Epidermal melanocyte (primary cell): ENCODE data around the gene UPF2.
"Not testable (repeated sequence)": the region's sequence is repeated elsewhere in the genome, so short reads cannot be mapped to it uniquely, and the experiment has no call there.

Experiments
- DNase-seq: peaks from one replicate; pipeline ENCODE4 v3.0.0; 2011; ENCODE audit warnings: low spot score; ENCODE audit not compliant: insufficient read length

Gene UPF2

GRCh38 chr10:12042797-12043651 lies at the start of gene UPF2:
Gene UPF2 (minus strand): TSS chr10:12042809. CDS start chr10:12035423, 7,386 bp downstream.
- DNase-seq = peak; percentile 98

GRCh38 chr10:12091421-12091820 lies 48.8 kb upstream of the UPF2 start:
- DNase-seq = no peak

GRCh38 chr10:12088919-12089318 lies 46.3 kb upstream of the UPF2 start:
- DNase-seq = no peak

GRCh38 chr10:12081879-12082557 lies 39.4 kb upstream of the UPF2 start:
- no peak for DNase-seq

GRCh38 chr10:12081470-12081869 lies 38.9 kb upstream of the UPF2 start:
- no peak for DNase-seq

GRCh38 chr10:12077580-12078180 lies 35.1 kb upstream of the UPF2 start:
- no peak for DNase-seq

GRCh38 chr10:12073526-12073925 lies 30.9 kb upstream of the UPF2 start:
- DNase-seq = no peak

GRCh38 chr10:12071441-12071840 lies 28.8 kb upstream of the UPF2 start:
- not testable (repeated sequence) for DNase-seq

- DNase-seq = peak; percentile 99
Measured at GRCh38 chr10:12068449-12069269, 26.1 kb upstream of the UPF2 start, which contains the start of gene DHTKD1. Gene DHTKD1 (plus strand): TSS chr10:12068954. CDS start chr10:12069034, 80 bp downstream.

- DNase-seq = no peak
Measured at GRCh38 chr10:12067336-12067735, 24.7 kb upstream of the UPF2 start.

GRCh38 chr10:12063483-12063818 lies 20.8 kb upstream of the UPF2 start:
- no peak for DNase-seq

GRCh38 chr10:12062754-12063482 lies 20.3 kb upstream of the UPF2 start:
- no peak for DNase-seq

- no peak for DNase-seq
Measured at GRCh38 chr10:12061124-12061523, 18.5 kb upstream of the UPF2 start.

GRCh38 chr10:12056748-12057147 lies 14.1 kb upstream of the UPF2 start:
- no peak for DNase-seq

GRCh38 chr10:12055732-12056131 lies 13.1 kb upstream of the UPF2 start:
- DNase-seq = no peak

- DNase-seq = no peak
Measured at GRCh38 chr10:12051241-12051640, 8.6 kb upstream of the UPF2 start.

- no peak for DNase-seq
Measured at GRCh38 chr10:12050528-12050927, 7.9 kb upstream of the UPF2 start.

- no peak for DNase-seq
Measured at GRCh38 chr10:12048547-12048946, 5.9 kb upstream of the UPF2 start.

GRCh38 chr10:12045596-12045995 lies 3.0 kb upstream of the UPF2 start:
- no peak for DNase-seq

GRCh38 chr10:12042409-12042796 lies 206 bp downstream of the UPF2 start:
- no peak for DNase-seq
